Measurements from ENCODE around the gene MAP3K14.

MAP3K14 gene

GRCh38 chr17:45361451-45361850 lies 44.6 kb upstream of the MAP3K14 start:
- TF ChIP-seq REST (IDR thresholded peaks at IDR 0.05; ENCODE audit: low read depth) (no peak), NFIC (IDR thresholded peaks at IDR 0.05) (no peak), CREB1 (IDR thresholded peaks at IDR 0.05; ENCODE audit: low read depth) (no peak), CEBPB (IDR thresholded peaks at IDR 0.05) (no peak), ZBTB7A (IDR thresholded peaks at IDR 0.05; ENCODE audit: low read depth) (no peak), TCF12 (IDR thresholded peaks at IDR 0.05; ENCODE audit: low read depth) (no peak), MAX (IDR thresholded peaks at IDR 0.05) (no peak), FOXM1 (IDR thresholded peaks at IDR 0.05; ENCODE audit: borderline replicate concordance, low read depth) (no peak), EP300 (IDR thresholded peaks at IDR 0.05; ENCODE audit: borderline replicate concordance) (no peak), TEAD4 (IDR thresholded peaks at IDR 0.05) (no peak), TAF1 (IDR thresholded peaks at IDR 0.05; ENCODE audit: low read depth) (no peak), EGR1 (IDR thresholded peaks at IDR 0.05) (no peak), RAD21 (IDR thresholded peaks at IDR 0.05; ENCODE audit: low read depth) (no peak), YY1 (IDR thresholded peaks at IDR 0.05; ENCODE audit: low read depth) (no peak), USF1 (IDR thresholded peaks at IDR 0.05) (no peak)

- no peak for TF ChIP-seq NFIC (IDR thresholded peaks at IDR 0.05)
- TF ChIP-seq RAD21 (IDR thresholded peaks at IDR 0.05; ENCODE audit: low read depth), result no peak
- TF ChIP-seq ZBTB7A (IDR thresholded peaks at IDR 0.05; ENCODE audit: low read depth), result no peak
Measured at GRCh38 chr17:45357364-45357997, 40.7 kb upstream of the MAP3K14 start.

GRCh38 chr17:45355087-45355486 lies 38.3 kb upstream of the MAP3K14 start:
- no peak for TF ChIP-seq ZBTB7A (IDR thresholded peaks at IDR 0.05; ENCODE audit: low read depth)
- no peak for TF ChIP-seq TAF1 (IDR thresholded peaks at IDR 0.05; ENCODE audit: low read depth)
- no peak for TF ChIP-seq YY1 (IDR thresholded peaks at IDR 0.05; ENCODE audit: low read depth)
- TF ChIP-seq EP300 (IDR thresholded peaks at IDR 0.05; ENCODE audit: borderline replicate concordance), result no peak
- no peak for TF ChIP-seq NFIC (IDR thresholded peaks at IDR 0.05)
- TF ChIP-seq EGR1 (IDR thresholded peaks at IDR 0.05), result no peak
- TF ChIP-seq CEBPB (IDR thresholded peaks at IDR 0.05), result no peak
- TF ChIP-seq CREB1 (IDR thresholded peaks at IDR 0.05; ENCODE audit: low read depth), result no peak
- no peak for TF ChIP-seq FOXM1 (IDR thresholded peaks at IDR 0.05; ENCODE audit: borderline replicate concordance, low read depth)
- no peak for TF ChIP-seq REST (IDR thresholded peaks at IDR 0.05; ENCODE audit: low read depth)
- no peak for TF ChIP-seq USF1 (IDR thresholded peaks at IDR 0.05)
- no peak for TF ChIP-seq RAD21 (IDR thresholded peaks at IDR 0.05; ENCODE audit: low read depth)

GRCh38 chr17:45353043-45353442 lies 36.2 kb upstream of the MAP3K14 start:
- no peak for TF ChIP-seq TAF1 (IDR thresholded peaks at IDR 0.05; ENCODE audit: low read depth)

GRCh38 chr17:45351831-45352230 lies 35.0 kb upstream of the MAP3K14 start:
- TF ChIP-seq ZBTB7A (IDR thresholded peaks at IDR 0.05; ENCODE audit: low read depth) (no peak), CEBPB (IDR thresholded peaks at IDR 0.05) (no peak), REST (IDR thresholded peaks at IDR 0.05; ENCODE audit: low read depth) (no peak), USF1 (IDR thresholded peaks at IDR 0.05) (no peak), TAF1 (IDR thresholded peaks at IDR 0.05; ENCODE audit: low read depth) (no peak), CREB1 (IDR thresholded peaks at IDR 0.05; ENCODE audit: low read depth) (no peak)

All from Ishikawa (cell line).